GM23338 (cell line): ENCODE measurements around the gene PPFIA4. TPM values are rescaled to one million over a fixed set of nuclear protein-coding genes. Genes with fewer than 3 reads are reported as not detected.

ENCODE experiments used
- ATAC-seq: fragments of 200-7000 bp; cut with Tn5 transposase; 3 replicates; pipeline ENCODE4 v1.9.1; 2020
- DNase-seq: peaks from one replicate; pipeline ENCODE4 v3.0.0-alpha.2; 2015; ENCODE audit warnings: low spot score
- H2AFZ ChIP-seq: fragments of 200-600 bp; sonication (generic); 2 replicates; pipeline ENCODE4 v1.8.0; 2016; ENCODE audit warnings: antibody characterized with exemption, mild to moderate bottlenecking, moderate library complexity
- H3F3A ChIP-seq: fragments of 200-600 bp; sonication (generic); replicated peaks from 2 replicates; pipeline ENCODE4 v1.8.0; 2017; ENCODE audit warnings: antibody characterized with exemption, mixed run types, low read depth
- H3K27ac ChIP-seq: fragments of 200-600 bp; sonication (generic); 2 replicates; pipeline ENCODE4 v1.6.1; 2016; ENCODE audit warnings: low read depth
- H3K27me3 ChIP-seq: fragments of 200-600 bp; sonication (generic); 2 replicates; pipeline ENCODE4 v1.8.0; 2016; ENCODE audit warnings: mild to moderate bottlenecking, mixed run types, moderate library complexity; ENCODE audit not compliant: insufficient read depth
- H3K36me3 ChIP-seq: fragments of 200-600 bp; sonication (generic); 2 replicates; pipeline ENCODE4 v1.8.0; 2016; ENCODE audit warnings: mild to moderate bottlenecking; ENCODE audit not compliant: insufficient read depth
- H3K4me1 ChIP-seq: fragments of 200-600 bp; sonication (generic); 2 replicates; pipeline ENCODE4 v1.8.0; 2016; ENCODE audit warnings: mild to moderate bottlenecking, moderate library complexity; ENCODE audit not compliant: insufficient read depth
- H3K4me2 ChIP-seq: fragments of 200-600 bp; sonication (generic); 2 replicates; pipeline ENCODE4 v1.7.1; 2017; ENCODE audit warnings: mixed run types
- H3K4me3 ChIP-seq: fragments of 200-600 bp; sonication (generic); 2 replicates; pipeline ENCODE4 v1.6.1; 2016; ENCODE audit warnings: mixed run types
- H3K79me2 ChIP-seq: fragments of 200-600 bp; sonication (generic); replicated peaks from 2 replicates; pipeline ENCODE4 v1.8.0; 2017; ENCODE audit warnings: mild to moderate bottlenecking; ENCODE audit not compliant: insufficient read depth
- H3K9me2 ChIP-seq: fragments of 200-600 bp; sonication (generic); 2 replicates; pipeline ENCODE4 v1.8.0; 2017; ENCODE audit not compliant: insufficient read depth
- H4K20me1 ChIP-seq: fragments of 200-600 bp; sonication (generic); replicated peaks from 2 replicates; pipeline ENCODE4 v1.8.0; 2017; ENCODE audit warnings: mild to moderate bottlenecking; ENCODE audit not compliant: insufficient read depth
- H3K27ac Mint-ChIP-seq: 2 replicates; pipeline ENCODE4 v1.8.0; 2020; ENCODE audit warnings: inconsistent platforms, mild to moderate bottlenecking, moderate library complexity, mixed read lengths
- H3K27me3 Mint-ChIP-seq: 3 replicates; pipeline ENCODE4 v1.8.0; 2022; ENCODE audit warnings: low read depth, mild to moderate bottlenecking, moderate library complexity, mixed read lengths, inconsistent platforms; ENCODE audit not compliant: insufficient read depth, poor library complexity
- H3K36me3 Mint-ChIP-seq: 3 replicates; pipeline ENCODE4 v1.8.0; 2021; ENCODE audit warnings: low read depth, mild to moderate bottlenecking, inconsistent platforms, moderate library complexity, mixed read lengths
- H3K4me1 Mint-ChIP-seq: 3 replicates; pipeline ENCODE4 v1.8.0; 2020; ENCODE audit warnings: mild to moderate bottlenecking, inconsistent platforms, mixed read lengths
- H3K4me3 Mint-ChIP-seq: 3 replicates; pipeline ENCODE4 v1.8.0; 2021; ENCODE audit warnings: moderate library complexity, mild to moderate bottlenecking, inconsistent platforms, mixed read lengths
- H3K9me3 Mint-ChIP-seq: 3 replicates; pipeline ENCODE4 v1.8.0; 2020; ENCODE audit warnings: moderate library complexity, mild to moderate bottlenecking, inconsistent platforms, mixed read lengths
- CREB1 ChIP-seq: fragments of 250-450 bp; sonication (Bioruptor Pico); IDR thresholded peaks from 2 replicates; pipeline ENCODE4 v1.5.0; 2020; ENCODE audit warnings: low read depth, mild to moderate bottlenecking, moderate library complexity
- CTCF ChIP-seq, 2 experiments: fragments of 200-600 bp in 1 of 2; sonication (generic) in 1 of 2; conservative IDR thresholded peaks; 2 replicates each; pipeline versions ENCODE4 v1.5.1 to v1.6.1; 2016 to 2017; ENCODE audit warnings: antibody characterized with exemption in 2 of 2, low read depth in 2 of 2, mild to moderate bottlenecking in 2 of 2, moderate library complexity in 1 of 2
- EZH2 ChIP-seq: fragments of 200-600 bp; sonication (generic); IDR thresholded peaks from one replicate; pipeline ENCODE4 v1.8.0; 2017; ENCODE audit warnings: antibody characterized with exemption, mild to moderate bottlenecking, low read depth; ENCODE audit not compliant: unreplicated experiment
- NANOG ChIP-seq: IDR thresholded peaks from 2 replicates; pipeline ENCODE4 v1.6.1; 2016; ENCODE audit warnings: antibody characterized with exemption, borderline replicate concordance
- POLR2AphosphoS5 ChIP-seq: IDR thresholded peaks from 2 replicates; pipeline ENCODE4 v1.6.1; 2016; ENCODE audit warnings: antibody characterized with exemption, low read depth
- ZNF331 ChIP-seq: fragments of 250-450 bp; sonication (Bioruptor Pico); IDR thresholded peaks from 2 replicates; pipeline ENCODE4 v1.5.0; 2020; ENCODE audit warnings: low read depth, mild to moderate bottlenecking, moderate library complexity
- ZNF462 ChIP-seq: fragments of 250-450 bp; sonication (Bioruptor Pico); IDR thresholded peaks from 2 replicates; pipeline ENCODE4 v1.5.0; 2020; ENCODE audit warnings: mild to moderate bottlenecking, moderate library complexity
- polyA plus RNA-seq: library from polyadenylated mRNA; unstranded; fragments of >200 nt; fragmentation: Nextera tagmentation; extraction: Ambion mirVana; gene quantifications from 2 replicates; pipeline ENCODE4 v1.2.1, GENCODE V29; 2016
- total RNA-seq: library from RNA; depleted of rRNA; stranded (reverse); fragments of >200 nt; shearing (Covaris generic); gene quantifications from 2 replicates; pipeline ENCODE4 v1.2.3, GENCODE V29; 2014

Gene PPFIA4
- total and polyA plus RNA-seq, 2 experiments from 2014 or later = 1.3 to 7.6 TPM

- no peak for TF ChIP-seq ZNF462 (CRISPR knock-in tag)
- no peak for TF ChIP-seq ZNF331 (CRISPR knock-in tag)
- no peak for TF ChIP-seq CTCF (conservative IDR thresholded peaks at IDR 0.05; ENCODE audit: low read depth in 2 of 2)
- no peak for TF ChIP-seq POLR2AphosphoS5
Measured at GRCh38 chr1:203126866-203127665, 100.8 kb downstream of the PPFIA4 start (continued).

GRCh38 chr1:203127666-203128430 is 101.6 kb downstream of the PPFIA4 start, which contains the start of gene ADORA1:
Gene ADORA1, plus strand, starts transcription at chr1:203127726. Its CDS starts 1,116 bp downstream, at chr1:203128842.
- Mint-ChIP-seq H3K36me3 (no peaks in the 10 kb centered on the region), H3K27ac (no peak within 1 kb of the TSS)
- H3K4me1 ChIP-seq = peaks cover 15% of the 10 kb centered on the region

More at GRCh38 chr1:203127666-203128430, 101.6 kb downstream of the PPFIA4 start, which contains the start of gene ADORA1:
- peak within 1 kb of the TSS; percentile 99 for H2AFZ ChIP-seq
- peaks cover 38% of the 10 kb centered on the region for H3K27me3 Mint-ChIP-seq
- peak within 1 kb of the TSS; percentile 83 for H3K4me3 ChIP-seq
- no peaks in the 10 kb centered on the region for H3K9me3 Mint-ChIP-seq
- no peaks in the 10 kb centered on the region for H3K36me3 ChIP-seq
- no peaks in the 10 kb centered on the region for H3K79me2 ChIP-seq
- peak within 1 kb of the TSS; percentile 79 for H3K4me3 Mint-ChIP-seq
- TF ChIP-seq EZH2 = peak; percentile 14
- no peak for TF ChIP-seq POLR2AphosphoS5
- no peak for TF ChIP-seq NANOG
- no peak for TF ChIP-seq CREB1
- peak; percentile 92 for ATAC-seq
- H3K4me2 ChIP-seq = peak within 1 kb of the TSS; percentile 98
- H3K4me1 Mint-ChIP-seq = peaks cover 34% of the 10 kb centered on the region
- no peak within 1 kb of the TSS for H3K27ac ChIP-seq
- no peaks in the 10 kb centered on the region for H4K20me1 ChIP-seq
- H3K27me3 ChIP-seq = peaks cover 35% of the 10 kb centered on the region
- H3F3A ChIP-seq = 0 out of 2 replicates have a peak, but pooled peaks cover 3% of the 10 kb centered on the region
- no peaks in the 10 kb centered on the region for H3K9me2 ChIP-seq
- DNase-seq = peak; percentile 94
